WTC11 (cell line): ENCODE measurements around the gene NPFFR1.

Experiments
- IRF2 ChIP-seq: sonication (generic); formaldehyde crosslinking; IDR thresholded peaks from 2 replicates; pipeline ENCODE4 v1.8.0; 2022; ENCODE audit warnings: low read depth, missing genetic modification reagents, borderline replicate concordance
- ZNF232 ChIP-seq: sonication (generic); formaldehyde crosslinking; IDR thresholded peaks from 2 replicates; pipeline ENCODE4 v1.8.0; 2022; ENCODE audit warnings: mild to moderate bottlenecking, missing genetic modification reagents
- TF ChIP-seq, protein P1 (sequence below): fragments of 200-600 bp; IDR thresholded peaks from 2 replicates; pipeline ENCODE4 v1.8.0; 2022; ENCODE audit warnings: antibody characterized with exemption

DNA sequence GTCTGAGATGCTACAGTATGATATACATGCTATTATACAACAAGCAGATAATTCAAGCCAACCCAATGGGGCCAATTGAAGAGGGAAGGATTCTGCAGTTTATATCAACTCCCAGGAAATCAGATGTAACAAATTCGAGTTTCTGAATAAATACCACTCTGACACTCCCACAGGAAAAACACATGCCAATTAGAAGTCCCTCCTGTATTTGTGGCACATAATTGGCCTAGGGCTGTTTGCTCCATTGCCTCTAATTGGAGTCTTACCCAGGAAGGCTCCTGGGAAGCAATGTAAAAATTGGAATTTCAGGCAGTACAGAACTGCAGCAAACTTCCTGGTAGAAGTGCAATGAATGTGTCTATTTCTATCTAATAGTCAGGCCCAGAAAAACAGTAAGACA is 55.3 kb downstream of the NPFFR1 start:
- TF ChIP-seq ZNF232 (CRISPR knock-in tag) (no peak), IRF2 (CRISPR knock-in tag) (no peak)
- TF ChIP-seq, protein P1, sequence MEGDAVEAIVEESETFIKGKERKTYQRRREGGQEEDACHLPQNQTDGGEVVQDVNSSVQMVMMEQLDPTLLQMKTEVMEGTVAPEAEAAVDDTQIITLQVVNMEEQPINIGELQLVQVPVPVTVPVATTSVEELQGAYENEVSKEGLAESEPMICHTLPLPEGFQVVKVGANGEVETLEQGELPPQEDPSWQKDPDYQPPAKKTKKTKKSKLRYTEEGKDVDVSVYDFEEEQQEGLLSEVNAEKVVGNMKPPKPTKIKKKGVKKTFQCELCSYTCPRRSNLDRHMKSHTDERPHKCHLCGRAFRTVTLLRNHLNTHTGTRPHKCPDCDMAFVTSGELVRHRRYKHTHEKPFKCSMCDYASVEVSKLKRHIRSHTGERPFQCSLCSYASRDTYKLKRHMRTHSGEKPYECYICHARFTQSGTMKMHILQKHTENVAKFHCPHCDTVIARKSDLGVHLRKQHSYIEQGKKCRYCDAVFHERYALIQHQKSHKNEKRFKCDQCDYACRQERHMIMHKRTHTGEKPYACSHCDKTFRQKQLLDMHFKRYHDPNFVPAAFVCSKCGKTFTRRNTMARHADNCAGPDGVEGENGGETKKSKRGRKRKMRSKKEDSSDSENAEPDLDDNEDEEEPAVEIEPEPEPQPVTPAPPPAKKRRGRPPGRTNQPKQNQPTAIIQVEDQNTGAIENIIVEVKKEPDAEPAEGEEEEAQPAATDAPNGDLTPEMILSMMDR = no peak
